HG03039 (cell line): ENCODE results near the gene CNOT8.
"Not testable (repeated sequence)": the region's sequence is repeated elsewhere in the genome, so short reads cannot be mapped to it uniquely, and the experiment has no call there.

ENCODE experiments used
- ATAC-seq: cut with Tn5 transposase; IDR thresholded peaks from one replicate; pipeline ENCODE4 v1.9.1; 2021; ENCODE audit warnings: mild to moderate bottlenecking, moderate library complexity; ENCODE audit not compliant: unreplicated experiment

The CNOT8 gene

GRCh38 chr5:154905601-154906000 lies 47.2 kb downstream of the CNOT8 start:
- not testable (repeated sequence) for ATAC-seq

- ATAC-seq = no peak
These were observed 58.4 kb downstream of the CNOT8 start for GRCh38 chr5:154916874-154917273.

DNA sequence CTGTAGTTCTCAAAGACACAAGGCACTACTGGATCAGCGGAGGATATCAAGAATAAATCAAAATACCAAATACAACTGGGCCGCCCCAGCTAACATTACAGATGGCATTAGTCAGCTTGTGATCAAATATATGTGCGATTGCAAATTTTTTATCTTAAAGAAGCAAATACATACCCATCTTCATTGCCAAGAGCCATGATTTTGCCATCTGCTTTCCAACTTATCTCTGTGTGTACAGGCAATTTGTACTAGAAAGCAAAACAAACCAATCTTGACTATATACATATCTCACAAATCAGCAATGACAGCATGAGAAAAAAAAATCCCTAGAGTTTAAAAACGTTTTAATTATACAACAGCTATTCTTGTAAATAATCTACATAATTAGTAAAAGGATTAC lies 59.3 kb downstream of the CNOT8 start:
- ATAC-seq = no peak

GRCh38 chr5:154923441-154924430 lies 65.3 kb downstream of the CNOT8 start:
- ATAC-seq = no peak
